Eye (tissue), 1 donor: ENCODE results near the gene RRP1B.

Experiments used
- DNase-seq: peaks from one replicate; pipeline ENCODE4 v3.0.0-alpha.2; 2015

The RRP1B gene

GRCh38 chr21:43728467-43729390 is 69.4 kb downstream of the RRP1B start:
- DNase-seq = peak; percentile 93

- no peak for DNase-seq
Observed at GRCh38 chr21:43731476-43731875, 72.1 kb downstream of the RRP1B start.

DNA sequence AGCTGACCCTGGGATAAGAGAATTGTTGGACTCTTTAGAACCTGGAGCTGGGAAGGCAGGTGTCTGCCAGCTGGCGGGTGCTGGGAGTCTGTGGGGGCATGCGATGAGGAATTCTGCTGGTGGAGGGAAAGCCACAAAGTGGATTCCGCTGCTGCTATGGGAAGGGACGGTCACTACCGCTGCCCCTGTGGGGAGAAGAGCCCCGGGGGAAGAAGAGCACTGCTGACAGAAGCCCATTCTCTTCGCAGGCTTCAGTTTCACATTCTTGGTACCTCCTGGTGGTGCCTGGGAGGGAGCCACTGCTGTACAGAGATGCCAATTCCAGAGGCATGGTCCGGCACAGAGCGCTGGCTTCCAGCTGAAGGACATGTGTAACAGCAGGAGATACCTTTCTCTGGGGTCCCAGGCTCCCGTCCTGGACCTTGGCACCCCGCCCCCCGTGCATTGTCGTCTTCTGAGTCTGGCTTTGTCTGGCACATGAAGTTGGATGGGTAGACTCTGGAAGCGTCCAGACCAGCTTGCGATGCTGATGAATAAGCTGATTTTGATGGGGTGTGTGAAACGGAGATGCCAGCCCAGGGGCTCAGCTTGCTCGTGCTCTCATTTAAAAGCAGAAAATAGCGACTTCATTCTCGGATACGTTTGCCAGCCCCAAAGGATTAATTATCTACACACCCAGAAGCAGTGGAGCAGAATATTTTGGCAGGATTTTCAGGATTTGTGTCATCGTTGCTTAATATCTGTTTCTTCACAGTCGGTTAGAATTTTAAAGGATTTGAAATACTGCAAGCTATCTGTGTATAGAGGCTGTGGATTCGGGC is 72.7 kb downstream of the RRP1B start:
- DNase-seq = peak; percentile 58

- no peak for DNase-seq
Observed at GRCh38 chr21:43733060-43733459, 73.7 kb downstream of the RRP1B start.

GRCh38 chr21:43733529-43734071 is 74.2 kb downstream of the RRP1B start:
- DNase-seq = no peak

DNA sequence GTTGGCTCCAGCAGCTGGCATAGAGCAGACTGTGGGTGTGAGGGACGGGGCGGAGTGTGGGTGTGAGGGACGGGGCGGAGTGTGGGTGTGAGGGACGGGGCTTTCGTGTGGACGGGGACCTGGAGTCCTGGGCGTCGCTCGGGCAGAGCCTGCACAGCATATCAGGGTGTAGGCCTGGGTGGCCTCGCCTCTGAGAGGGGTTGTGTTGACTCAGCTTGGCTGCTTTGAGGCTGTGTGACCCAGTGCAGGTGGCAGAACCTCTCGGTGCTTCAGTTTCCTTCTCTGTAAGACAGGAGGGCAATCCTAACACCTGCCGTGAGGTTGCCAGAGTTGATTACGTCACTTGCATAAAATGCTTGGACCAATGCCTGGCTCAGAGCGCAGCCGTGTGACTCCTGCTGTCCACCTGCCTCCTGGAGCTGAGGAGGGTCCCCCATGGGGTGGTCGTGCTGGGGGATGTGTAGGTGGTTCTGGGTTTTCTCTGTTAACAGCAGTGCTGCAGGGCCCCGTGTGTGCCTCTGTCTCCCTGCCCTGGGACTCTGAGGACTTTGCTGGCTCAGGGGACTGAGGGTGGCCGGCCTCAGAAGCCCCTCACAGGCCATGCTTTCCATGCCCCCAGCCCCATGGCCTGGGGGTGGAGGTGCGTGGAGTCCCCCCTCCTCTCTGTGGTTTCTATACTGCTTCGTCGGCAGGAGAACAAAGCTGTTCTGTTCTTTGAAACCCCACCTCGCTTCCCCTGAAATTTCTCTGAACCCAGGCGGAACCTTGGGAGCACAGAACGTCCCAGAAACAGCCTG is 75.0 kb downstream of the RRP1B start:
- DNase-seq = no peak

GRCh38 chr21:43734928-43735229 is 75.5 kb downstream of the RRP1B start:
- no peak for DNase-seq

DNA sequence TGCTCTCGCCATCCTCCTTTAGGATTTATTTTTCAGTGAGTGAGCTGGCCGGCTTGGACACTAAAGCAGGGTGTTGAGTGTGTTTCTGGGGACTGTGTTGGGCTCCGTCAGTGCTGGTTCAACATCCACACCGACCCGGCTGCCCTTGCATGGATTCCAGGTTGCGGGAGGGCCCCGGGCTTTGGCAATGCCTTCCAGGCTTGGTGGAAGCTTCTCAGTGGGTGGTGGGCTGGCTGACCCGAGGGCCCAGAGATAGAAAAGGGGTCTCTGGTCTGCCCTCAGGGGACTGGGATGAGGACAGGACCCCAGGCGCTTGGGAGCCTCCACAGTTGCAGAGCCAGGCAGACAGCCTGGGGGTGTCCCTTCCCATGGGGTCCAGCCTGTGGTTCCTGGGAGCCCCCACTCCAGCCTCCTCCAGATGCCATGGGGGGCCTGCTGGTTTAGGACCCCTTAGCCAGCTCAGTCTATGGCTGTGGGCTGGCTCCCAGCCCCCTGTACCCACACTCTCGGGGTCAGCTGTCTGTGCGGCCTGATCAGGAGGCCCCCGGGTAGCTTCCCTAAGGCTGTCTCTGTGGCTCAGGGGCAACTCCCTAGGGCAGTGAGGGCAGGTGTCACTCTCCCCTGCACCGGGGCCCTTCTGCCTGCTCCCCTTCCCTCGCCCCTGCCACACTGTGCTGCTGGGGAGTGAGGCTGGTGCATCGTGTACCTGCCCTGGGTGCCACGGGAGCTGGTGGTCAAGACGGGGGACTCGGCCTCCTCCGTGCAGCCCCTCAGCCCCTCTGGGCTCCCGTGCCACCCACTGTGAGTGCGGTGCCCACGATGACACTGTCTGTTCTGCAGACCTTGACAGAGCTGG is 76.1 kb downstream of the RRP1B start:
- no peak for DNase-seq

DNA sequence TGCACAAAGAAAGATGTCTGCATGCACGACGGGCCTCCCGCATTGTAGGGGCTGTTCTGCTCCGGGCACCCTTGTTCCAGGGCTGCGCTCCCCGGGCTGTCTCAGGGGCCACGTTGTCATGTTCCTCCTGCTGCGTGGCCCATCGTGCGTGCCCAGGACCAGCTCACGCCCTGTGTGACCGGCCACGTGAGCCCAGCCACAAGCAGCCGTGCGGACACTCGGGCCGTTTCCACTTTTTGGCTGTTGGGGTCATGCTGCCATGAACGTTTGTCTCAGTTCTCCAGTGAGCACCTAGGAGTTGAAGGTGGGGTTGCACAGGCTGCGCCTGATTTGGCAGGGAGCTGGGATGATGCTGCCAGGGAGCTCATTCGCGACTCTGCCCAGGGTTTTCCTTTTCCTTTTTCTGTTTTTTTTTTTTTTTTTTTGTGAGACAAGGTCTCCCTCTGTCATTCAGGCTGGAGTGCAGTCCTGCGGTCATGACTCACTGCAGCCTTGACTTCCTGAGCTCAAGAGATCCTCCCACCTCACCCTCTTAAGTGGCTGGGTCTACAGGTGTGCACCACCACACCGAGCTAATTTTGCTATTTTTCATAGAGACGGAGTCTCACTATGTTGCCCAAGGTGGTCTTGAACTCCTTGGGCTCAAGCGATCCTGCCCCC is 77.0 kb downstream of the RRP1B start:
- DNase-seq = no peak

DNA sequence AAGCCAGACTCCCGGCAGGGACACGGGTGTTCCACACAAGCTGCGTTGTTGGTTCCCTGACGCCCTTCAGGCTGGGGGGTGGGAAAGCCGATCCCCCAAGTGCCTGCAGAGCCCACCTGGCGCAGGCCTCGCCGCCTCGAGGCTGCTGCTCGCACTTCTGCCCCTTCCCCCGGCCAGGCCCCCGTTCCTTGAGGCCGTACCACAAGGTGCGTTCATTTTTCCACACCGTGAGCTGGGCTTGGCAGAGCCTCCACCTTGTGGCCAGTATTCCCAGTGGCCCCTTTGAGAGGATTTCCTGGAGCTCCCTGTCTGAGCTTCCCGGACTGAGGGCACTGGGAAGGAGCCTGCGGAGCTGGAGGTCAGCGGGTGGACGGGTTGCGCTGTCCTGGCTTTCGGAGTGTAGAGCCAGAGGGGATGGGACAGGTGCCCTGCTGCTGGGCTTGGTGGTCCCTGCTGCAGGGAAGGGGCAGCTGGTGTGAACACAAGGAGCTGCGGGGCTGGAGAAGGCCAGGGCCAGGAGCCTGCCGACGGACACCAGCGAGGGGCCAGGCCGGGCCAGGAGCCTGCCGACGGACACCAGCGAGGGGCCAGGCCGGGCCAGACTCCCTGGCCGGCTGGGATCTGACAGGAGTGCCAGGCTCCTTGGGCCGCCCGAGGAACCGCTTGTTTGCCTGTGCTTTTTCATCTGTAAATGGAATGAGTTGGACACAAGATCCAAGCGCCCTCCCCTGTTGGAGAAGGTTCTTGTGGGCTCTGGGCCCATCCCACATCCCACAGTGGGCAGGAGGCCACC is 78.0 kb downstream of the RRP1B start:
- no peak for DNase-seq

DNA sequence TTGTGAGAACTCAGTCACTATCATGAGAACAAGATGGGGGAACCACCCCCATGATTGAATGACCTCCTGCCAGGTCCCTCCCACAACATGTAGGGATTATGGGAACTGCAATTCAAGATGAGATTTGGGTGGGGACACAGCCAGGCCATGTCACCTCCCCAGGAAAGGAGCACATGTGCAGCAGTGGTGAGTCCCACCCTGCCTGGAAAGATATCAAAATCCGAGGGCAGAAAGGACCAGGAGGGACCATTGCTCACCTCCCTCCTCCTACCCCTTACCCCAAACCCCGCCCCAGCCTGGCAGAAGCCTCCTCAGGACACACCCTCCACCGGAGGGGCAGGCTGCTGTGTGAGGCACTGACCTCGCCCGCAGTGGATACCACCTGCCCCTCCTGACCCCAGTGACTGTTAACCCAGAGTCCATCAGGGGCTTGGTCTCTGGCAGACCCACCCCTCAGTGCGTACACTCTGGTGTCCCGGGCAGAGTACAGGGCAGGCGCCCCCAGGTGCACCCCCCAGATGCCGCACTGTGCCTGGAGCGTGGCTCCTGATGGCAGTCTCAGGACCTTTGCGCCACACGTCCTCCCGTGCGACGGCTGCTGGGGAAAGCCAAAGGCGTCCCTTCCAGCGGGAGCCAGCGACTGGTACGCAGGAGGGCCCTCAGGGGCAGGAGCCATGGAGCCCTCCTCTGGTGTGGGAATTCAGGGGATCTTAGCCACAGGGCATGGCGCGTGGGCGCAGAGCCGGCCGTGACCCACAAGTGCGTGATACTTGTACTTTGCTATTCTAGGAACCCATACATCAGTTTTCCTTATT is 80.5 kb downstream of the RRP1B start:
- DNase-seq = no peak

- peak; percentile 87 for DNase-seq
Observed at GRCh38 chr21:43740497-43741156, 81.3 kb downstream of the RRP1B start.

- peak; percentile 62 for DNase-seq
Observed at GRCh38 chr21:43741423-43742096, 82.2 kb downstream of the RRP1B start.

- DNase-seq = no peak
Observed at GRCh38 chr21:43743947-43744346, 84.6 kb downstream of the RRP1B start.

DNA sequence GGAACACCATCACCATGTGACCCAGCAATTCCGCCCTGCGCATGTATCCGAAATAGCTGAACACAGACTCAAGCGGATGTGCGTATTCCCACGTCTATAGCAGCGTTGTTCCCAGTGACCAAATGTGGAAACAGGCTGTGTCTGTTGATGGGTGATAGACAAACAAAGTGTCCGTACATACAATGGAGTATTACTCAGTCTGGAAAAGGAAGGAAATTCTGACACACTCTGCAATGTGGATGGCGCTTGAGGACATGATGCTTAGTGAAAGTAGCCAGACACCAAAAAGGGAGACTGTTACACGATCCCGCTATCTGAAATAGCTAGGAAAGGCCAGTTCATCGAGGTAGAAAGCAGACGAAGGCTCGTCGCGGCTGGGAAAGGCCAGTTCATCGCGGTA is 85.4 kb downstream of the RRP1B start:
- no peak for DNase-seq
